Suppressor macrophage treated with lipopolysaccharide for 4 hours (primary cell): ENCODE measurements around the gene ITPR2.

Experiments used
- DNase-seq: peaks from one replicate; pipeline ENCODE4 v3.0.0-alpha.2; 2020

The ITPR2 gene

DNA sequence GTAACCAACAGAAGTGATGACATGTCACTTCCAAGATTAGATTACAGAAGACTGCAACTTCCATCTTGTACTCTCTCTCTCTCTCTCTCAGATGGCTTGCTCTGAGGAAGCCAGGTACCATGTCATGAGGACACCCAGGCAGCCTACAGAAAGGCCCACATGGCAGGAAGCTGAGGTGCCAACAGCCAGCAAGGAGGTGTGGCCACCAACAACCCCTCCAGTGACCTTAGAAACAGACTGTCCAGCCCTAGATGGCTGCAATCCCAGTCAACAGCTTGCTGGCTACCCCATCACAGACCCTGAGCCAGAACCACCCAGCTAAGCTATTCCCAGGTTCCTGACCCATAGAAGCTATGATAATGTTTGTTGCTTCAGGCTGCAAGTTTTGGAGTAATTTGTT is 178.4 kb downstream of the ITPR2 start:
- no peak for DNase-seq

- DNase-seq, result peak; percentile 70
These were observed 181.3 kb downstream of the ITPR2 start for GRCh38 chr12:26651566-26652188.

GRCh38 chr12:26651036-26651435 is 182.0 kb downstream of the ITPR2 start:
- DNase-seq, result no peak

- no peak for DNase-seq
These were observed 184.0 kb downstream of the ITPR2 start for GRCh38 chr12:26648999-26649398.

- DNase-seq, result peak; percentile 3
These were observed 184.4 kb downstream of the ITPR2 start for GRCh38 chr12:26648584-26648983.

GRCh38 chr12:26648066-26648465 is 184.9 kb downstream of the ITPR2 start:
- no peak for DNase-seq

- no peak for DNase-seq
These were observed 185.9 kb downstream of the ITPR2 start for GRCh38 chr12:26647088-26647487.

- DNase-seq, result no peak
These were observed 186.4 kb downstream of the ITPR2 start for GRCh38 chr12:26646571-26646970.

GRCh38 chr12:26644376-26644775 is 188.6 kb downstream of the ITPR2 start:
- DNase-seq, result peak; percentile 11

DNA sequence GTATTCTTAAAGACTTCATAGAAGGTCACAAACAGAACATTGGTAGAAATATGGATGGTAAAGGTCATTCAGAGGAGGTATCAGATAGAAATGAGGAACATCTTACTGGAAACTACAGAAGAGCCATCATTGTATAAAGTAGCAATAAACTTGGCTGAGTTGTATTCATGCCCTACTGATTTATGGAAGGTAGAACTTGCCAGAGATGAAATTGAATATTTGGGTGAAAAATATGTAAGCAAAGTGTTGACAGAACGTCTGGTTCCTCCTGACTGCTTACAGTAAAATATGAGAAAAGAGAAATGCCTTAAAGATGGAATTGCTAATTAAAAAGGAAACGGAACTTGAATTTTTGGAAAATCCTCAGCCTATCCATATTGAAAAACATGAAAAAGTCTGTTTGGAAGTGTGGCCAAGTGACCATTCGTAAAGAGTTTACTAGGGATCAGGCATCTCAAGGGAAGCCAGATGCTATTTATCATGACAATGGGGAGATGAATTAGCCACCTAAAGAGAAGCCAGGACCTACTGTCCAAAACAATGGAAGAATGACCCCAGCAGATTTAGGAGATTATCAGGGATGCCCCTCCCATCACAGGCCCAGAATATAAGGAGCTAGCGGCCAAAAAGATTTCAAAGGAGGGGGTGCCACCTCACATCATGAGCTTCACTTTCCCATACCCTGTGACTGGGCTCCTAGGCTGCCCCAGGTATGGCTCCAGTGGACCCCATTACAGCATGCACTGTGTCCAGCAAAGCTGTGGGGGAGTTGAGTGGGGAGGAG is 189.3 kb downstream of the ITPR2 start:
- DNase-seq, result no peak

DNA sequence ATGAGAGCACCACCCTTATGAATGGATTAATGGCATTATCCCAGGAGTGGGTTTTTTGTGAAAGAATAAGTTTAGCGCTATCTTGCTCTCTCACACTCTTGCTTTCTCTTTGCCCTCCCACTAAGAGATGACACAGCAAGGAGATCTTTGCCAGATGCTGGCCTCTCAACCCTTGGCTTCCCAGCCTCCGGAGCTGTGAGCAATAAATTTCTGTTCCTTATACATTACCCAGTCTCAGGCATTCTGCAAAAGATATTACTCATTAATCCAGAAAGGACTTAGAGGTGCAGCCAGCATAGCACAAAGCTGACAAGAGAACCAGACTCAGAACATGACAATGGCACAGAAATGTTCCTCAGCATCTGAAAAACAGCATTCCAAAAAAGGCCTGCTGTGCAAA is 190.6 kb downstream of the ITPR2 start:
- no peak for DNase-seq

GRCh38 chr12:26636710-26637328 is 196.2 kb downstream of the ITPR2 start:
- DNase-seq, result no peak

DNA sequence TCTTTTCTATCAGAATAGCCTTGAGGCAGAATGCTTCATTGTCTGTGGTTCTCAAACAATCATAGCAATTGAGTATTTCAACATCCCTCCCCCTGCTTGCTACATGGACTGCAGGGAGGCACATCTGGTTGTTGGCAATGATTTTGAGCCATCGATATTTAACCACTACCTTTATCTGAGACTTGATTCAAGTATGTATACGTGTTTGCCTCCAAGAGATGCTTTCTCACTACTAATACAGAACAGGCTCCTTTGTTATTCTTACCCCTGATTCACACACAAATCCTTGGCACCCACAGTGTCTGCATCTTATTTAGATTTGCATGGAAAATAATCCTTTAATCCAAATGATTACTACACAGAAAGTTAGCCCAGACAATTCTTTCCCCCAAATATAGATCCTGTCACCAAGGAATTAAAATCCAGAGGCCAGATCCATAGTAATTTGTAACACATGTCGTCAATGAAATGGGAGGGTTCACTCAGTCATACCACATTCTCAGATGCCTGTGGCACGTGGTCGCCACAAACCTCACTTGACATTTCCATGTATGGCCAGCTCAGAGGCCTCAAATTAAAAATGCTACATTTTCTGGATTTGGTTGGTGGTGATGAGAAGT is 199.3 kb downstream of the ITPR2 start:
- no peak for DNase-seq

DNA sequence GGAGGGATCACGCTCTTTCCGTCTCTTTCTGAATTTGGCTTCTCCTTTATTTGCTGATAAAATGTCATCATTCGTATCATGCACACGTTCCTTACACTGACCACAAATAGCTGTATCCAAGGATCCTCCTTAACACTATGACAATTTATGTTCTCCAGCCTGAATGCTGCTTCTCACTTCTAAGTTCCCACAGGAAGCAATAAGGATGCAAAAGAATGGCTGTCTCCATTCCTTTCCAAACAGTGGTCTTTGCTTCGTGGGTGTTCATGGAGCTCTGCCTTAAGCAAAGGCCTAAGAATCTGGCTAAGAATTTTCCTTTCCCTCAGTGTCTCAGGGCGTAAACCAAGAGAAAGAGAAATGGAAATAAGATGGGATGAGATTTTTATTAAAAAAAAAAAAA is 200.2 kb downstream of the ITPR2 start:
- no peak for DNase-seq

GRCh38 chr12:26631846-26632245 is 201.1 kb downstream of the ITPR2 start:
- no peak for DNase-seq

DNA sequence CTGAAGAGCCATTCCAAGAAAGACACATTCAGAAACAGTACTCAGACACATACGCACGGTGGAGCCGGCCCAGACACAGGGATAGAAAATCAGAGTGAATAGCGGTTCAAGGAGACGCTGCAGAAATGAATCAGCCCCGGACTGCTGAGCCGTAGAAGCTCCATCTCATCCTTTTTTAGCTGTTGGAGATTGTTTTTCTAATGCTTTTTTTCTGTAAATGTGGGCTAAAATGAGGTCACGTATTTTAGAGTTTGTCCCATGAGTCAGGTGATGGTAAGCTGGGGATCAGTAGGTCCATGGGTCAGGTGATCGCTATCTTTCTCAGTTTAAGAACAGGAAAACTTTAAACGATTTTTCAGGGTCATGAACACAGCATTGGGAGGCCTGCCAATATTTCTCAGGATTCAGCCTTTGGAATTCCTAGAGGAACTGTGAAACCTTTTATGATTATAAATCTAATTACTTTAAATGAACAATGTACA is 202.4 kb downstream of the ITPR2 start:
- no peak for DNase-seq

DNA sequence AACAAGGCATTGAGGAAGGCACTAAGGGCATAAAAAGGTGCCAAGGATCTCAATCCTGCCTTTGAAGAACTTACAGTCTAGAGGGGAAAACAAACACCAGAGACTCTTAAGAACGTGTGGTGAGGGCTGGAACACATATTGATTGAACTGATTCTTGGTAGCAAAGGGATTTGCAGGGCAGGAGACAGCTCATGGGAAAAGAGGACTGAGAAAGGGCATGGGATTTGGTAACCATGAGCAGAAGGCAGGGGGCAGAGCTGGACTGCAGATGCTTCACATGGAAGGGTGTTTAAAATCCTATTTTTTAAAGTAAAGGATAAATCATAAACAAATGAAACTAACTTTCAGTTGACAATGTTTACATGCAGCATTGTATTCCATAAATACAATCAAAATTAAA is 203.1 kb downstream of the ITPR2 start:
- no peak for DNase-seq

- DNase-seq, result no peak
These were observed 204.8 kb downstream of the ITPR2 start for GRCh38 chr12:26628234-26628633.

DNA sequence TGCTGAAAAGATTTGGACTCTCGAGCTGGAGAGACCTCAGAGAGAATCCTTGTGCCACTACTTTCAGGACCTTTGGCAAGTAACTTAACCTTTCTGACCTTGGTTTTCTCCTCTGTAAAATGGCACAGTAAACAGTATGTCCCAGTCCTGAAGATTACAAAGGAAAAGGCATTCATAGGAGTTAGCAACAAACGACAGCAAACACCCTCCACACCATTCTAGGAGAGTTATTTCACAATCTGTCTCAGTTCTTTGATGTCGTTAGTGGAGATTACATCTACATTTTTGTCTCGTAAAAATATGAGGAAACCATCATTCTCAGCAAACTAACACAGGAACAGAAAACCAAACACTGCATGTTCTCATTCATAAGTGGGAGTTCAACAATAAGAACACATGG is 205.7 kb downstream of the ITPR2 start:
- DNase-seq, result no peak

DNA sequence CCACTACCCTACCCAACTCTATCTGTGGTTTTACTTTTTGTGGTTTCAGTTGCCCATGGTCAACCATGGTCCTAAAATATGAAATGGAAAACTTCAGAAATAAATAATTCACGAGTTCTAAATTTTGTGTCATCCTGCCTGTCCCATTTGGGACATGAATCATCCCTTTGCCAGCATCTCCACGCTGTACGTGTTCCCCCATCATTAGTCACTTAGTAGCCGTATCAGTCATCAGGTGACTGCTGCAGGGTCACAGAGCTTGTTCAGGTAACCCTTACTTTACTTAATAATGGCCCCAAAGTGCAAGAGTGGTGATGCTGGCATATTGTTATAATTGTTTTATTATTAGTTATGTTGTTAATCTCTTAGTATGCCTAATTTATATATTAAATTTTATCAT is 209.9 kb downstream of the ITPR2 start:
- DNase-seq, result no peak

DNA sequence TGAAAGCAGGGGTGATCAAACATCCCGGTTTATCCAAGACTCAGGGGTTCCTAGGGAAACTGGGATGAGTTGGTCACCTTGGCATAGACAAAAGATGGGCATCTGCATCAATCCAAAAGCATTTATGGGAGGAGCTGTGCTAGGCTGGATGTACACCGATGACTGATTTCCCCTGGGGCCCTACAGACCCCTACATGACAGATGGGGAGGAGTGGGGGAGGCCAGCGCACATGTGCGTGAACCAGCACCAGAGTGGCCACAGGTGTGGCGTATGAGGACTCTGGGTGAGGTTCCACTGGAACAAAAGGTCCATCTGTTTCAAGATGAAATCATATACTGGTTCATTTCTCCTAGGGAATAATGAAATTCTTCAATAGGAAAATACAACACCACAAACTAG is 210.4 kb downstream of the ITPR2 start:
- no peak for DNase-seq

DNA sequence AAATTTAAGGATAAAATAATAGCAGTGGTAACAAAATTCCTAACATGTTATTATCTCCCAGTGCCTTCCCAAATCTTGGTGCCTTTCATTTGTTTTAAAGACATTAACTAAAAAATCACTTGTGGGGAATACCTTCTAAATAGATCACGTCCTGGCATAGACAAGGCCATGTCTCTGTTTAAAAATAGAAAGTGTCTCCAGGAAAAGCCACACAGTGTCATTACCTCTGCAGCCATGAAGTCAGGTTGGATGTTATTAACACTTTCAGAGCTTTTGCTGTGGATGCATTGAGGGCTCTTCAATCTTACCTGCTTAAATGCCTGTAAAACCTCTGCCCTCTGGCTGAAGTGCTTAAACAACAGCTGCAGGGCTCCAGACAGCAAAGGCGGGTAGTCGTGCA is 211.1 kb downstream of the ITPR2 start:
- no peak for DNase-seq

DNA sequence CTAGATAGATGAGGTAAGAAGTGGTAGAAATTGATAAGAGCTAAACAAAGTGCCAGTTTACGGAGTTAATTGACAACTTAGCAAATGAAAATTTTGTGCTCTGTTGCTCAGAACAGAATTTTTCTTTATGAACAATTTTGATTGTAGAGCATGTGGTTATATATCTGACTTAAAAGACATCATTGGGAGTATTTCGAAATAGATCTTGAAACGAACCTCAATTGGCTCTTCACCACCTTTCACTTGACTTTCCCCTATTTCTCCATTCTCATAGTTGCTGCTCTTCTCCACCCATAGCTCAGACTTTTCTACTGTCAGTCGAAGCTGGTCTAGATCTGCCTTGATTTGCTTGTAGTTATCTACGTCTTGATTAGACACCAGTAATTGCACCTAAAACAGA is 212.1 kb downstream of the ITPR2 start:
- DNase-seq, result no peak

- no peak for DNase-seq
These were observed 215.5 kb downstream of the ITPR2 start for GRCh38 chr12:26617513-26617912.
